Occipital lobe (tissue), 2 donors: ENCODE results near the gene SRPX. TPM values are rescaled to one million over a fixed set of nuclear protein-coding genes. Genes with fewer than 3 reads are reported as not detected.

Experiments used
- DNase-seq: peaks from one replicate; lab custom pipeline; 2025; lab: John Stamatoyannopoulos, UW
- total RNA-seq: library from RNA; depleted of rRNA; stranded (reverse); fragments of >200 nt; gene quantifications from one replicate; pipeline ENCODE4 v1.2.3, GENCODE V29; 2014

The SRPX gene
- total RNA-seq, 1 donor from 2014 or later, result 2.5 TPM

DNA sequence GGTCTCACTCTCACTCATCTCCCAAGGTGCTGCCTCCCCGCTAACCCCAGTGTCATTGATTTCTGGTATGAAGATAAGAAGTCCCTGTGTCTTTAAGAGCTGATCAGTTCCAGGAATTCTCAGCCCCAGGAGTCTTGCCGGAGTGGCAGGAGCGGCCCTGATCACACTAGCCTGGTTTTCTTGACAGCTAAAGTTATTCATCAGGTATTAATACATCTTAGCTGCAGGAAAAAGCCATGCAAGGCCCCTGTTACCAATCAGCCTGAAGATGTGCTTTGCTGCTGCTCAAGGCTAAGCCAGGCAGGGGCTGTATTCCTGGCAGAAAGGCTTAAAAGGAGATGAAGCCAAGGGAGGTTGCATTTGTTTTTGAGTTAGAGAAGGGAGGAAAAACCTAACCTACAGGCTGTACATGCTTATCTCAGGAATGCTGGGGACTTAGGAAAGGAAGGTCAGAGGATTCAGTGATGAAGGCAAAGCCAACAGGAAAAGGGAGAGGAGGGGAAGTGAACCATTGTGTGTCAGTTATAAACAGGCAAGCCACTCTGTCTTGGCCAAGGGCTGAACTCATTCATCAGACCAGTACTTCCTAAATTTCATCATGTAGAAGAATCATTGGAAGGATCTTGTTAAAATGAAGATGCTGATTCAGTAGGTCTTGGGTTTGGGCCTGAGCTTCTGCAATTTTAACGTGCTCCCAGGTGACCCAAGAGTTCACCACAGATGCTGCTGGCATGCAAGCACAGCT is 8.6 kb downstream of the SRPX start:
- no peak for DNase-seq

DNA sequence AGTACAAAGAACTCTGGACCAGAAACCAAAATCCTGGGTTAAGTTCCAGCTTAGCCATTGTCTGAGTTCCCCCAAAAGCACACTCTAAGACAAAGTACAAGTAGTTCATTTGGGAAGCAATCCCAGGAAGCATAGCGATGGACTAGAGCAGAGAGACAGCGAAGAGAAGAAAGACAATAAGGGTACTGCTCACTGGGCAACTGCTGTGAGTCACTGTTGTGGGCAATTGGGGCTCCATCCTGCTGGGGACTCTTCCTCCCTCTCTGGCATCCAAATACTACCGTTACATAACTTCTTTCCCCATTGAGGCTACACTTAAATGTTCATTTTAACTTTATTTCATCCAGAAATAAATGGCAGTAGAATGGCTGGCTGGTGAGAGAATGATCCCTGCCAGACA is 14.1 kb downstream of the SRPX start:
- DNase-seq, result no peak

DNA sequence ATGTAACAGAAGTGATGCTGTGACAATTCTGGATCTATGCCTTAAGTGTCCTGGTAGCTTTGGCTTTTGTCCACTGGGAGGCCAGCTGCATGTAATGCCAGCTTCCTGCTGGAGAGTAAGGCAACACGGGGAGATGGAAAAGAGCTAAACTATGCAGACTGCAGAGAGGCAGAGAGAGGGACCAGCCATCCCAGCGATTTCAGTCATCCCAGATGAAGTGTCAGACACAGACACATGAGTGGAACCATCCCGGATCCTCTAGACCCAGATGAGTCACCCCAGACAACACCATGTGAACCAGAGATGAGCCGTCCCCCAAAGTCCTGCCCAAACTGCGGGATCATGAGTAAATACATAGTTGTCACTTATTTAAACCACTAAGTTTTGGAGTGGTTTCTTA is 14.6 kb downstream of the SRPX start:
- no peak for DNase-seq

- no peak for DNase-seq
Measured at GRCh38 chrX:38205039-38205438, 15.6 kb downstream of the SRPX start.

DNA sequence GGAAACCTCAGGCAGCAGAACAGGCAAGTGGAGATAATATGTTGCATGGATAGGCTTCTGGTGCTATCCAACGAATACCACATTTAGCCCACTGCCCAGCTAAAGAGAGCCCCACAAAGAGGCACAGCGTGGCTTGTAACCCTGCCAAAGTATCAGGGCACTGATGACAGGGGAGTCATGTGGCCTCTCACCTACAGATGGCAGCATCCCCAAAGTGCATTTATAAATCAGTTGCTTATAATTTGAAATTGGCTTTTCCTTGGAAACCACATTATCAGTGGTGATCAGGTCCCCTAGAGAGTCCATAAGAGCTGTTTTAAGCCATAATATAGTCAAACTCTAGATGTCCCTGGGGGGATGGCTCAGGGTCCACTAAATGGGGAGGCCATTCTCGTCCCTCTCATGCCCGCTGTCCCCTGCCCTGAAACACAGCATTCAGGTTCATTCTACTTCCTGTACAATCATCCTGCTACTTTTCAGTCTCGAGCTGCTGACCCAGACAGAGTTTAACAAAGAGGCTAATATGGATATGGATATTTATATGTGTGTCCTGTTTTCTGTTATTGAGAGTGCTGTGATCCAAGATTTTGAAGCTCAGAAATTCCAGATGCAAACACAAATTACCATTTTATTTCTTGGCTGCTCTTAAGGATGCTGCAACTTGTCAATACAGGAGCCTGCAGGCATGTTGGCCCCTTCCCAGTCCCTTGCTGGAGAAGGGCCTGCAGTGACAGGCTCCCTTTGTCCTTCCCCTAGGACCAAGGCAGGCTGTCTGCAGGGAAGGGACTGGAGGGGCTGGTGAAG is 28.5 kb downstream of the SRPX start:
- no peak for DNase-seq

DNA sequence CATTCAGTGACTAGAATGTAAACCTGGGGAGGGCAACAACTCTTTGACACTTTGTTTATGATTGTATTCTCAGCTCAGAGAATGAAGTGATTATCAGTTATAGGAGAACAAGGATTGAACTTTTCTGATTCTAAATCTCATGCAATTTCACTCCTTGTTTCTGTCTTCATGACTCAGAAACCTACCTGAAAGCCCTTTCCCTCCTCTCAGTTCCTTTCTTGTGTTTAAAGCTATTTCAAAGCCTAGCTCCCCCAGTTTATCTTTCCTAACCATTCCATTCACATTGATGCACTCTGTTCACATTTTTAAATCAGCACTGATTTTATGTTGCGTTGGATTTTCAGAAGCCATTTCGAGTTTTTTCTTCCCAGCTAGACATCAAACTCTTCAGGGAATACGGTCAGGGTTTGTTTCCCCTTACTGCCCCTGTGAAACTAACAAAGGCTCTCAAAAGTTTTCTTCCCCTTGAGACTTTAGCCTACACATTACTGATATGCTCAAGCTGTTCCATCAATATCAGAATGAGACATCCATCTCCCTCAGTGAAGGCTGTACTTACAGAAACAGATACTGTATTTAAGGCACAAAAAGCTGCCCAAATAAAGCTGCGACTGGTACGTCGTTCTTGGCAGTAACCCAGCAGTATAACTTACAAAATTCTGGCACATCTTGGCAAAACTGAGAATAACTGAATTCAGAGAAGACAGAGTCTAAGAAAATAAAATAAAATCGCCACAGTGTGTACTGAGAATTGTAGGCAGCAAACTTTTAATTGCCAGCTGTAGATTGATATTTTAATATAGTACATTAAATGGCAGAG is 31.0 kb downstream of the SRPX start:
- no peak for DNase-seq

GRCh38 chrX:38183596-38183995 is 37.1 kb downstream of the SRPX start:
- no peak for DNase-seq

DNA sequence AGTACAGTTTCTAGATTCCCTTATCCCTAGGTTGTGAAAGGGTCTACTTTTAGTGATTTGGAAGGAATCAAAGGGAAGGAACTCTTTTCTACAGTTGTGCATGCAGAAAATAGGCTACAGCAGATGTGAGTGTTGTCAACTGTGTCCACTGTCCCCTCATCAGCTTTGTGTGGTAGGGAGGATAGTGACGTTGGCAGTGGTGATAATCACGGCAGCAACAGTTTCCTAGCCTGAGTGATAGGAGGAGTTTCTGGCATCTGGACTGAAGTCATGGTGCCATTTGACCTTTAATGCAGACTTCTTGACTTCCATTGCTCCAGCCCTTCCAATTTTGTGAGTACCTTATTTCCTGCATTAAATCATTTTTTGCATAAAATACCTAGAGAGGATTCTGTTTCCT is 39.3 kb downstream of the SRPX start:
- DNase-seq, result no peak

GRCh38 chrX:38178396-38178795 is 42.3 kb downstream of the SRPX start:
- no peak for DNase-seq

GRCh38 chrX:38175139-38175538 is 45.5 kb downstream of the SRPX start:
- DNase-seq, result no peak

- no peak for DNase-seq
Measured at GRCh38 chrX:38172596-38172995, 48.1 kb downstream of the SRPX start.

GRCh38 chrX:38170556-38170955 is 50.1 kb downstream of the SRPX start:
- no peak for DNase-seq

GRCh38 chrX:38166478-38167083 is 54.1 kb downstream of the SRPX start:
- DNase-seq, result no peak

GRCh38 chrX:38165023-38165422 is 55.6 kb downstream of the SRPX start:
- no peak for DNase-seq

GRCh38 chrX:38163193-38163592 is 57.5 kb downstream of the SRPX start:
- no peak for DNase-seq

DNA sequence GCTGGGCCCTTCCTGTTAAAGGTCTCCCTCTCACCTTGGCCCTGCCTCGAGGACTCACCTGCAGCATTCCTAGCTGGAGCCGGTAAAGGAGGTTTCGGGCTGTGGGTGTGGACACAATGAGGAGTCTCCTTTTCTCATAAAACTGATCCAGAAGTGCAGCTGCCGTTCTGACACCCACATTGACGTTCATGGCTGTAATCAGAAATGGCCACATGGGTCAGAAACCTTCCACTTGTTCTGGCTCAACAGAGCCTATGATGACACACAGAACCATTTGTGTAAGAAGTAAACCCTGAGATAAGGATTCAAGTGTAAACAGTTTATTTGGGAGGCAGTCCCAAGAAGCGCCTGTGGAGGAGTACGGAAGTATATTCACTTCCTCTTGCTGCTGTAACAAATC is 63.8 kb downstream of the SRPX start:
- DNase-seq, result no peak

- DNase-seq, result no peak
Measured at GRCh38 chrX:38154818-38155217, 65.9 kb downstream of the SRPX start.

DNA sequence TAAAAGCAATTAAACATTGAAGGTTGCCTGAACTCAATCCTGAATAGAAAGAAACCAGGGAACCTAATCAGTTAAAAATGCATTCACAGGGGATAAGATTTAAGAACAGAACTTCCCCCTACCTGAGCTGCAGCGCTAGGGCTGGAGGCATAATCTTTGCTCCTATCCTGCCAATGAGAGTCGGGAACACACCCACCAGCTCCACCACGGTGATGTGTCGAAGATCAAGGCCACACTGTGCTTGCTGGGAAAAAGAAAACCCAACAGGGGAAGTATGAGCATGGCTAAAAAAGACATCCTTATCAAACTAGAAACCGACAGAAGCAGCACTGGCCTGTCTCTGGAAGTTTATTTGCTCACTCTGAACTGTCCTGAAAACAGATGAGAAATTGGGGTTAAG is 66.3 kb downstream of the SRPX start:
- no peak for DNase-seq

- DNase-seq, result no peak
Measured at GRCh38 chrX:38151441-38151840, 69.2 kb downstream of the SRPX start.

GRCh38 chrX:38150993-38151392 is 69.7 kb downstream of the SRPX start:
- no peak for DNase-seq

DNA sequence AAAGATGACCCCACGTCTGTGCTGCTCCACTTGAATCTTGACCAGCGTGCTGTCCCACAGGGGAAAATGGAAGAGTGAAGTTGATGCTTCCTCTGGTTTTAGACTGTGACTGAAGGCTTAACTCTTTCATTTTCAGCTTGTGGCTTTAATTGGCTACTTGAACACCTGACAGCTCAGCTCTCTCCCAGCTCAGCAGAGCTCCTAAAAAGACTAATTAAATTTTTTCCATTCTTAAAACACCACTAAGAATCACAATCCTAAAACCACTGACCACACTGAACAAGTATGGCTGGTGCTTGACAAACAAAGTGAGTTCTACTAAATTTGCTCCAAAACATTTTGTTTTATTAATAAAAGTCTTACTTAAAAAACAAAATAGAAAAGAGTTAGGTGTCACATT is 71.7 kb downstream of the SRPX start:
- no peak for DNase-seq

- no peak for DNase-seq
Measured at GRCh38 chrX:38142610-38143009, 78.1 kb downstream of the SRPX start.
